Iris pigment epithelial cell (primary cell): ENCODE measurements around the gene NR1H2.

Source experiments
- DNase-seq: peaks from one replicate; pipeline ENCODE4 v3.0.0-alpha.2; 2011; ENCODE audit warnings: low read depth

NR1H2 gene

GRCh38 chr19:50402544-50403301 lies 26.5 kb downstream of the NR1H2 start:
- DNase-seq = no peak

GRCh38 chr19:50406156-50406820 lies 30.0 kb downstream of the NR1H2 start:
- no peak for DNase-seq

- DNase-seq = no peak
Measured at GRCh38 chr19:50406829-50407228, 30.6 kb downstream of the NR1H2 start.

- no peak for DNase-seq
Measured at GRCh38 chr19:50409347-50409746, 33.1 kb downstream of the NR1H2 start.

- no peak for DNase-seq
Measured at GRCh38 chr19:50410109-50410508, 33.9 kb downstream of the NR1H2 start.

- DNase-seq = no peak
Measured at GRCh38 chr19:50412419-50412818, 36.2 kb downstream of the NR1H2 start.

GRCh38 chr19:50413096-50413495 lies 36.8 kb downstream of the NR1H2 start:
- no peak for DNase-seq

GRCh38 chr19:50413531-50413930 lies 37.3 kb downstream of the NR1H2 start:
- no peak for DNase-seq

- peak; percentile 62 for DNase-seq
Measured at GRCh38 chr19:50414864-50415660, 38.8 kb downstream of the NR1H2 start.

- no peak for DNase-seq
Measured at GRCh38 chr19:50415661-50416033, 39.4 kb downstream of the NR1H2 start.

- DNase-seq = no peak
Measured at GRCh38 chr19:50416034-50416977, 40.0 kb downstream of the NR1H2 start.

GRCh38 chr19:50417111-50418081 lies 41.1 kb downstream of the NR1H2 start:
- DNase-seq = no peak

GRCh38 chr19:50418176-50419021 lies 42.1 kb downstream of the NR1H2 start, which contains the start of gene SPIB:
Gene SPIB (plus strand): TSS chr19:50418938. CDS start chr19:50418963, 25 bp downstream.
- no peak for DNase-seq

GRCh38 chr19:50419022-50419579 lies 42.8 kb downstream of the NR1H2 start:
- no peak for DNase-seq

- DNase-seq = no peak
Measured at GRCh38 chr19:50419580-50420035, 43.4 kb downstream of the NR1H2 start.

- DNase-seq = no peak
Measured at GRCh38 chr19:50420127-50420526, 43.9 kb downstream of the NR1H2 start.

GRCh38 chr19:50420808-50421207 lies 44.6 kb downstream of the NR1H2 start:
- no peak for DNase-seq

- DNase-seq = no peak
Measured at GRCh38 chr19:50422397-50423278, 46.4 kb downstream of the NR1H2 start.
